Right forelimb (tissue), 1 donor: ENCODE data around the gene MAB21L2.
A peak's percentile ranks its signal among the peaks of the same experiment; 100 is the strongest.
"Not testable (repeated sequence)": the region's sequence is repeated elsewhere in the genome, so short reads cannot be mapped to it uniquely, and the experiment has no call there.

Experiments
- DNase-seq: peaks from one replicate; pipeline ENCODE4 v3.0.0-alpha.2; 2018

Gene MAB21L2

DNA sequence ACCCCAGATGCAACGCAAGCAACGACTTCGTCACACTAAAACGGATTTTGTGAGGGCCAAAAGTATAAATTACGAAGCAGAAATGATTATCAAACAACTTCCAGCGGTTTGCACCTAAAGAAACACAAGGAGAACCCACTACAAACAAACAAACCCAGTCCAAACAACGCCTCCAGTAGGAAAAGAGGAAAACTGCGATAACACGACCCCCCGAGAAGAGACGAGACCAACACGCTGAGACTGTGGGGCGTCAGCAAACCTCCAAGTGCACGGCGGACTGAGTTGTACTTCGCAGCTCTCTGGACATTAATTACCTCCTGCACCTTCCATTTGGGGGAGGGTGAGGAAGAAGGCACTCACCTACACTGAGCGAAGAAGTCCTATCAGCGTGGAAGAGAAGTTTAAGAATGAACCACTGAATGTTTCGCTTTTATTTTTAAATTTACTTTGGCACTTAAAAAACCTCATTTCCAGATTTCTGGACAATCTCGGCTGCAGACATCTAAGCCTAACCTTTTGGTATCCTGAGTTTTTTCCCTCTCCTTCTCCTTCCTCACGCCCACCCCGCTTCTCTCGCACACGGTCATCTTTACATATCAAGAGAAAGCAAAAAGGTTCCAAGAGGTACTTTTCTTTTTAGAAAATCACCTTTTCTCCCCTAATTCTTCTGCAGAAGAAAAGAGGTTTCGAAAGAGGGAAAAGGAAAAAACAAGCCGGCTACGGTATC lies at the start of gene MAB21L2:
TSS of gene MAB21L2 (plus strand) at position 6 of the 727 bp plus-strand sequence. CDS start 879 bp downstream, outside the sequence.
- peak; percentile 63 for DNase-seq

DNA sequence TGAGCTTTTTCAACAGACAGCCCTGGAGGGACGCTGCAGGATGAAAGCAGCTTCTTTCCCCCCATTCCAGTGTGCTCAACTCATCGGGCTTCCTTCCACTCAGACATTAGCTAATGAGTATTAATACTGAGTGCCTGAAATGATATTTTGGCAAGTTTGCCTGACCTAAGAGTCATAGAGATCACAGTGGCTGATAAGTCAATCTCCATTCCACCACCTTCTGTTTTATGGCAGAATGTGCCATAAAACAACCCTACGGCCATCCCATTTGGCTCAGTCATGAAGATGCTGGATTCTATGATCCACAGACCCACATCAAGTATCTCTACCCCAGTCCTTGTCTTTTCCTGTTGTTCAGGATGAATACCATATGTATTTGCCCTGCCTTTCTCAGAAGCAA lies 48.3 kb upstream of the MAB21L2 start:
- no peak for DNase-seq

DNA sequence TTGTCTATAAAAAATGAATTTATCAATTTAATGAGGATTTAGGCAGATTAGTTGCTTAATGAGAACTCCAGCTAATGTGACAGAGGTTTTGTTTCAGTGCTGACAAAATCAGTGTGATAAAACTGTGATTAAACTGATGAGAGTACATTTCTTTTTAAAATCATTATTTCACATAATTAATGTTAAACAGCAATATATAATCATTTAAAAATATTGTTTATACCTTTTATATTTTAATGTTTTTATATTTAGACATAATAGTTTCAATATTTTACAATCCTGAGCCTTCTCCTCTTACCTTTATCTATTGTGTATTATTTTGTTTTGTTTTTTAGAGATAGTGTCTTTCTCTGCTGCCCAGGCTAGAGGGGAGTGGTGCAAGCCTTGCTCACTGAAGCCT lies 47.1 kb upstream of the MAB21L2 start:
- DNase-seq: no peak

DNA sequence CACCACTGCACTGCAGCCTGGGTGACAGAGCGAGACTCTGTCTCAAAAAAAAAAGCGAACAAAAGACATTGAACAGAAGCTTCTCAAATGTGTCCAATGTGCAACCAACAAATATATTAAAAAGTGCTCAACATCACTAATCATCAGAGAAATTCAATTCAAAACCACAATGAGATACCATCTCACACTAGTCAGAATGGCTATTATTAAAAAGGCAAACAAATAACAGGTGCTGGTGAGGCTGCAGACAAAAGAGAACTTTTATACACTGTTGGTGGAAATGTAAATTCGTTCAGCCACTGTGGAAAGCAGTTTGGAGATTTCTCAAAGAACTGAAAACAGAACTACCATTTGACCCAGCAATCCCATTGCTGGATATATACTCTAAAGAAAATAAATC lies 44.0 kb upstream of the MAB21L2 start:
- not testable (repeated sequence) for DNase-seq

DNA sequence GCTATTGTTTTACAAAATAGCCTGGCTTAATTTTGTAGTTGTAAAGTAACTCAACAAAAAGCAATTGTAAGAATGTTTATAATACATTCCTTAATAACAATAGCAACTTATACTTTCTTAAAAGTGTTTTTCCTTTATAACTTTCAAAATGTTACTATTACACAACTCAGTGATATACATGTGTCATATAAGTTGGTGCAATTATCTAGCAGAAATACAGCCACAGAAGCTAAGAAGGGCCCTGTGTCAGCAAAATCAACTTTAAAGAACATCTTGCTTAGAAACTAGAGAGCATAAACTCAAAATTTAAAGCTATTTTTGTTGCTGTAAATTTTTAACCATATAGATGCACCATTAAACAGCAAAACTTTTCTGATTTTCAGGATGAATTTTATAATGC lies 41.4 kb upstream of the MAB21L2 start:
- no peak for DNase-seq

DNA sequence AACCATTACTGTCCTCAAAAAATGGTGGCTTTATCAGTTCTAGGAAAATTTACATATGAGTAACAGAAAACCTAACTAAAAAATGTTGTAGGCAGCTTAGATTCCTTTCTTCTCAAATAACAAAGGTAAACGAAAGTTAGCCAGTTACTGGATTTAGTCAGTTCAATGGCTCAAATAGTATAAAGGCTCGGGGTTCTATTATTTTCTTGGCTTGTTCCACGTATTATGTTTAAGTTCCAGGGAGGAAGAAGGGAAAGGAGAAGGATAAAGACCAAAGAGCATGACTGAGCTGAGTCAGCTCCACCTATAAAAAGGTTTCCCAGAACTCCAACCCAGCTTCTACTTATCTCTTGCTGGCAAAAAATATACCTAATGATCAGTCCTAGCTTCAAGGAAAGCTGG lies 41.0 kb upstream of the MAB21L2 start:
- no peak for DNase-seq

DNA sequence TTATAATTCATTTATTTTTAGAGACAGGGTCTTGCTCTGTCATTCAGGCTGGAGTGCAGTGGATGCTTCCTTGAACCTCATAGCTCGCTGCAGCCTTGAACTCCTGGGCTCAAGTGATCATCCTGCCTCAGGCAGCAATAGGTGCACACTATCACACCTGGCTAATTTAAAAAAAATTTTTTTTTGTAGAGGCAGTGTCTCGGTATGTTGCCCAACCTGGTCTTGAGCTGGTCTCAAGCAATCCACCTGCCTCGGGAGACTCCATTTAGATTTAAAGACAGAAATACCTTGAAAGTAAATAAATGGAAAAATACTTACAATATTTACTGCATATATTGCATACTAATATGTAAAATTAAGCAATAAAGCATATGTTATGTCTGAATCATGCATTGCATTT lies 40.3 kb upstream of the MAB21L2 start:
- no peak for DNase-seq

DNA sequence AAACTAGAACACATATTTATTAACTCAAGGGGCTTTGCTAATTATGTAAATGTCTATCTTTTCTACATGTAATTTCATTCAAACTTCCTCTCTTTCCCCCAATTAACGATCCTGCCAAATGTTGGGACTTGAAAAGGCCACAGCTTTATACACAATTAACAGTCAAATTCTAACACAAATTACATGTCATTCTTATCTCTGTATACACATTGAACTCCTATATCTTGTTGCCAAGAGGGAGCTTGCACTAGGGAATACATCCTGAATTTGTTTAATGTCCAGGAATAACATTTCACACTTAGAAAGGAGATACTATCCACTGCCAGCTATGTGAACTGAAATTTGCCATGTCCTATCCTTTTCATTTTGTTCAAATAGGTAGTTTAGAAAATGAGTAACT lies 38.9 kb upstream of the MAB21L2 start:
- no peak for DNase-seq

DNA sequence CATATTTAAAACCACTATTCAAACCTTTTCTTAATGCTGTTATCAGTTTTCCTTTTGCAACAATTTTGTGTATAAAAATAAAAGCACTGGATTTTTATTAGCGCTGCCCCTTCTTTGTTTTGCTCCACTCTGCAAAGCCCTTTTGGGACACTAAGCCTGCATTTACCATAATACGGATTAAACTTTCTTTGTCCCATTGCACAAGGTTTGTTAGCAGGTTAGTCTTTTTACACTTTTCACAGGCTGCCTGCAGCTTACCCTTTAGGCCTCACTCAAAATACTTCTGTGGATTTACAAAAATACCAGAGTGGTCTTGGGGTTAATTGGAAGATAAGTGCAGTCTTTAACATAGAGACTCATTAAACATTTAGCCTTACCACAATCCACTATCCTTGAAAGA lies 35.7 kb upstream of the MAB21L2 start:
- no peak for DNase-seq

DNA sequence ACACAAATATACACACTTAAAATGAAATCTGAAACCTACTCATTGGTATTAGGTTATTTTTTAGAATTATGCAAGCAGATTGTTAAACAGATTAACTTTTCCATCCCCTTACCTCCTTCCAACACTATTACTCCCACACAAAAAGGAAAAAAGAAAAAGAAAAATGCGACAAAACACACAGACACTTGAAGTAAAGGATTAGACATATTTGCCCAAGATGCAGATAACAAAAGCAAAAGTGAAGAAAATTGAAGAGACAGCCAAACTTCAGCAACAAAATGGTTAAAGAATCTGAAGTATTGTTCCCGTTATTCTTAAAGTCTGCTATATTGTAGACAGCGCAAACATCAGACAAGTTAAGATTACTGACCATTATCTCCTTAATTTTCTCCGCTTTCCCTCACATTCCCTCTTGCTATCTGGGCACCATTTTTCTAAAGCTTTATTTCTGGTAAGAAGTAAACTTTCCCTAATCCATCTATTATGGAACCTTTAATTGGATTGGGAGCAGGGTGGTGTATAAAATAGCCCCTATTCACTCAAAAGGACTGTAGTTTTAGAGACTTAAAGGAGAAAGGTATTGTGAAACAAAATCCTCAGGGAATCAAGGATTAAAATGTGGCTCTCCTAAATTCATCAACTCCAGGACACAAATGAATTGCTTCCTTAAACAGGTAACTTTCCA lies 34.7 kb upstream of the MAB21L2 start:
- no peak for DNase-seq

DNA sequence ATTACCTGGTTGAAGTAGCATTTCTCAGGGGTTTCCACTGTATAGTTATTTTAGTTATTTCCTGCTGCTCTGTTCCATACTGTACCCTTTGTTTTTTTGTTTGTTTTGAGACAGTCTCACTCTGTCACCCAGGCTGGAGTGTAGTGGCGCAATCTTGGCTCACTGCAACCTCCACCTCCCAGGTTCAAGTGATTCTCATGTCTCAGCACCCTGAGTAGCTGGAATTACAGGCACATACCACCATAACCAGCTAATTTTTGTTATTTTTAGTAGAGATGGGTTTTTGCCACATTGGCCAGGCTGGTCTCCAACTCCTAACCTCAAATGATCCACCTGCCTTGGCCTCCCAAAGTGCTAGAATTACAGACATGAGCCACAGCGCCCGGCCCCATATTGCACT lies 24.1 kb upstream of the MAB21L2 start:
- not testable (repeated sequence) for DNase-seq

DNA sequence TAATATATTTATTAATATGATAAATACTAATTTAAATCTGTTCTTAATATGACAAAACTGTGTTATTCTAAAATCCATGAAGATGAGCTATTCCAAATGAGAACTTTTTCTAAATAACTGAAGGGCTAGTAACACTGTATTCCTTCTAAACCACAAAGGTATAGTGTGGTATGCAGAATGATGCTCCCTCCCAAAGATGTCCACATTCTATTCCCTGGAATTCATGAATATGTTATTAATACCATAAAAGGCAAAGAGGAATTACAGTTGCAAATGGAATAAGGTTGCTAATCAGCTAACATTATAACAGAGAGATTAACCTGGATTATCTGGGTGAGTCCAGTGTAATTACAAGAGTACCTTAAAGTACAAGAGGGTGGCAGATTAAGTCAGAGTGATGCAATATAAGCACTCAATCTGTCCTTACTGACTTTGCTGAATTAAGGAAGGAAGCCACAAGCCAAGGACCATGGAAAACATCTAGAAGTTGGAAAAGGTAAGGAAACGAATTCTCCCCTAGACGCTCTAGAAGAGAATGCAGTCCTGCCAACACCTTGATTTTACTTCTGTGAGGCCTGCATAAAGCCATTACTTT lies 20.7 kb upstream of the MAB21L2 start:
- no peak for DNase-seq

DNA sequence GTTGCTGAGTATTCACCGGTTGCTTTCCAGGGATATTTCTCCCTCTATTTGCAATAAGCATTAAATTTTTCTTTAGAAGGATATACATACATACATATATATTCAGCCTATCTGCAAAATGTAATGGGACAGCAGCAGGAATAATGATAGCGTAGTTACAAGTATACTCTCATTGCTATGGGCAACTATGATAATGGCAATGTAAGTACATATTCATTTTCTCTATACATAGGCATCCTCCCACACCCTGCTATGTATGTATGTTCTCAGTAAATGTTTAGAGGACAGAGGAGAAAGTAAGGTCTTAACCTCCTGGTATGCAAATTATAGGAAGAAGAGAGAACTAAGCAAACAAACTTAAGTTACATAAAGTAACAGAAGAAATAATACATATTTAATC lies 19.7 kb upstream of the MAB21L2 start:
- no peak for DNase-seq

DNA sequence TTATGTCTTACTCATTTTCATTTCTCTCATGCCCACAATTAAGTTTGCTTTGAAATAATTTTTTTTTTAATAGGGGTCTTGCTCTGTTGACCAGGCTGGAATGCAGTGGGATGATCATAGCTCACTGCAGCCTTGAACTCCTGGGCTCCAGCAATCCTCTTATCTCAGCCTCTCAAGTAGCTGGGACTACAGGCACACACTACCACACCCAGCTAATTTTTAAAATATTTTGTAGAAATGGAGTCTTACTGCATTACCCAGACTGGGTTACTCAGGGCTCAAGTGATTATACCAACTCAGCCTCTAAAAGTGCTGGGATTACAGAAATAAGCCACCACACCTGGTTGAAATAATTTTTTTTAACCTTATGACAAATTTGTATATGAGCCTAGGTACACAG lies 19.2 kb upstream of the MAB21L2 start:
- DNase-seq: no peak

DNA sequence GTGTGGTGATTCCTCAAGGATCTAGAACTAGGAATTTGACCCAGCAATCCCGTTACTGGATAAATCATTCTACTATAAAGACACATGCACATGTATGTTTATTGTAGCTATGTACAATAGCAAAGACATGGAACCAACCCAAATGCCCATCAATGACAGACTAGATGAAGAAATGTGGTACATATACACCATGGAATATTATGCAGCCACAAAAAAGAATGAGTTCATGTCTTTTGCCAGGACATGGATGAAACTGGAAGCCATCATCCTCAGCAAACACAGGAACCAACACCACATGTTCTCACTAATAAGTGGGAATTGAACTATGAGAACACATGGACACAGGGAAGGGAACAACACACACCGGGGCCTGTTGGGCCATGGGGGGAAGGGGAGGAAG lies 17.0 kb upstream of the MAB21L2 start:
- not testable (repeated sequence) for DNase-seq

DNA sequence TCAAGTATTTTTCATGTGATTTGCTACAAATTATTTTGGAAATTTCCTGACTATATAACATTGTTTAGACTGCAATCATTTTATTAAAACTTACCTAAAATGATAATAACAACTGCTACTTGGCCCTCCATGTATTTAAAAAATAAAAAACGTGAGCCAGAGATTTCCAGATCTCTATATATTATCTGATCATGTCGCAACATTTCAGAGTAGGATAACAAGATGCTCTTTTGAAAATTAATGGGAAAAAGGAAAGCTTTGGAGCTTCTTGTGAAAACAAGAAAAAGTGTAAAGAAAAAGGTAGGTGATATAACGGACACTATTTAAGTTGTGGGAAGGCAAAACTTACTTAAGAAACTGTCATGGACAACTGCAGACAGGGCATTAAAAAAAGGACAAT lies 14.9 kb upstream of the MAB21L2 start:
- DNase-seq: no peak

DNA sequence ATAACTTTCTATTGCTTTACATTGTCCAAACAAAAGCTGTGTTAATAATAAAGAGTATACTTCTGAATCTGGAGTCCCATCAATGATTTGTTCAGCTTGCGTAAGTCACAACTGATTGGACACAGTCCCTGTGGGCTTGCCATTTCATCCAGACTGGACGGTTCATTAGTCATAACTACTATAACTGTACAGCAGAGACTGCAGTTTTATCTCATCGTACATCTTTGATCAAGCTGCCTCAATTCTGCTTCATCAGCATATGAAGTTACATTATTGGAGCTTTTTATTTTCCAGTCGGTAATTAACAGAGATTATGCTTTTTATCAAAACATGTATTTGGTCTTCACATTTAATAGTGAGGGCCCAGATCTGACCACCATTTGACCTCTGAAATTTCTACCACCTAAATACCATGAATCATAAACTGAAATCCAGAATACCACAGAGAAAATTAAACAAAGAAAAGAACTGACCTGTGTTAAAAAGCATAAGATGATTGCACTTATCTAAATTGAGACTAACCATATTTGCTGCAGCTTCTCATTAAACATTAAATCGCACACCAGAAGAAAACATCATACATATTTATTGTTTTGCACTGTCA lies 12.5 kb upstream of the MAB21L2 start:
- no peak for DNase-seq

DNA sequence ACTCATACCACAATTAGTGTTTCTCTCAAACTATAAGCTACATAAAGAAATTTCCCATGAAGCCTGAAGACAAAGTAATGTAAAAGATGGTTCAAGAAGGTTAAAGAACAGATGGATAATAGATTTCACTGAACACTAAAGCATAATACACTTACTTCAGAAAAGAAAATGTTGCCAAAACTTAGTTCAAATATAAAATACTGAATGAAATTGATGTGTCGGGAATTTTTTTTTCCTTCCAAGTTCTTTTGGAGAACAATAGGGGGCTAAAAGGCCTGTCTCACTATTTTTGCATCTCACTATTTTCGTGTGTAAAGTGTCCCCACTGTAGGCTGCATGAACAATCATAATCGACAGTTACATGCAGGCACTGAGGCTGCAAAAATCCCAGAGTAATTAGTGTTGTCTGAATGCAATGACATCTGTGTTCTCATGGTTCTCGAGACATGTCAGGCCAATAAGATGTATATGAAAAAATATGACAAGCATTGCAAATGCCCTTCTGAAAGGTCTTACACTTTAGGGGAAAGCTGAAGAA lies 11.9 kb upstream of the MAB21L2 start:
- DNase-seq: no peak

DNA sequence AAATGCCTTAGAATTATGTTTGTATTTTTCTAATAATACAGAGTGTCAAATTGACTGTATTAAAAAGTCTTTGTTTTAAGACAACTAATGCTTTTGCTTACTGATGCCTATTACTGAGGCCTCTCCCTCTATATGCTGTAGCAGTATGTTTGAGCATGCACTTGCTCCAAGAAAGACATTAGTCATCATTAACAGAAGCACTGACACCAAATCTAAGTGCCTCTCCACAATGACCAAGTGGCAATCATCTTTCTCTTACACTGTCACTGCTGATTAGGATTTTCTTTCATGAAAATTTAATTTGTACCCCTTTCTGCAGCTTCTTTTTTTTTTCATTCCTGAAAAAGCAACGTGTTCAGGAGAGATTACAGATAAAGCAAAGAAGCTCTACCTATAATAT lies 11.1 kb upstream of the MAB21L2 start:
- no peak for DNase-seq

DNA sequence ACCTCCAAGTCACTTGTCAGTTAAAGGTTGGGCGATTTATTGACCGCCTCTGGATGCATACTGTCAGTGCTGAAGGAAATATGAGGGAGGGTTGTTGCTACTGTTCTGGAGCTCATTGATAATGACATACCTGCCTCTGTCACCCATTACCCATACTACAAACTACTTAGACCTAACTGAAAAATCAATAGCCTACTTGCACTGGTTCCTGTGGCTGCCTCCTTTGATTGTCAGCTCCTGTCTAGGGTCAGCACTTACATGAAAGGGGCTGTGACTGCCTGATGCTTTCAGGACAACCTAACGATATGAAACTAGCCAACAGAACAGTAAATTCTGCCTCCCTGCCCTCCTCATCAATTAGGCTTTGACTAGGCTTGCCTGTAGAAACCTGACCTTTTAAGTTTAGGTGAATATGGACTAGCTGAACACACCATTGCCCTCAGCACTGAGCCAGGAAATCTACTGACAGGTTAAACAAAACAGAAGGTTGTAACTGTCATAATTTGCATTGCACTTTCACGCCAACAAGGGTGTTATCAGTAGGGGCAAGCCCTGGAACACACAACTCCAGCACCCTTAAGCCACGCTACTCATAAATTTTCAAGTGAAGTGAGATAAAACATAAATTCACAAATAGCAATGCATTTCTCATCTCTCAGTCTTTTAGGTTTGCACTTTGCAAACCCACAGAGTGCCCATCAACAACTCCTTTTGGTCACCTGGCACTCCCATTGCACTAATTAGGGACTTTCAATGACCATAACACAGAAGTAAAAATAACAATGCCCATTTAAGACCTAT lies 9.0 kb upstream of the MAB21L2 start:
- DNase-seq: no peak

DNA sequence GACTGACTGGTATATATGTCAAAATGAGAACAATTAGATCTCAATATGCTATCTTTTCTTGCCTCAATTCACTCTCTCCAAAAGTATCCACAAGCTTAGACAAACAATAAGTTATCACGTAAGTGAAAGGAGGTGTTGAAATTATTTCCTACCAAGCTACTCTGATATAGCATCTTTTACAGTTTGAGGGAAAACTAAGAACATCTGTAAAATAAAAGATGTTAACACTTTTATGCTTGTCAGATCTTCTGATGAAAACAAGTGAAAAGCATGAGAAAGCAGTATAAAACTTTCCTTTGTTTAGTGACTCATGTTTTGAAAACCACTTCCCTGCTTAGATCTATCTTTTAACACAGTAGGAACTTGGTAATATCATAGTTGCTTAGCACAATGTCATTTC lies 8.4 kb upstream of the MAB21L2 start:
- no peak for DNase-seq

DNA sequence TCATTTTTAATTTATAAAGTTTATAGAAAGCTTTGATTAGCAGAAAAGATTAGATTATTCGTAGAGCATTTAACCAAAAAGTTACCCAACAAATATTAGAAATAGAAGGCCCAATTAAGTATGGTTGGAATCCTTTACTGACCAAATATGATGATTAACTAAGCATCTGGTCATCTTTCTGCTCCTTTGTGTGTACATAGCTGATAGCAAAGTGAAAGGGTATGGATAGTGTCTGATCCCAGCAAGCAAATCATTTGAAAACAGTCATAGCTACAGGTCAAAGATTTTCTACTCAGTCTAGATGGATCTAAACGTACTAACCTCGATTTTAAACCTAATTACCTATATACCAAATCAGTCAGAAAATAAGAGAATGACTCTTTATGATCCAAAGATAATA lies 7.3 kb upstream of the MAB21L2 start:
- no peak for DNase-seq

DNA sequence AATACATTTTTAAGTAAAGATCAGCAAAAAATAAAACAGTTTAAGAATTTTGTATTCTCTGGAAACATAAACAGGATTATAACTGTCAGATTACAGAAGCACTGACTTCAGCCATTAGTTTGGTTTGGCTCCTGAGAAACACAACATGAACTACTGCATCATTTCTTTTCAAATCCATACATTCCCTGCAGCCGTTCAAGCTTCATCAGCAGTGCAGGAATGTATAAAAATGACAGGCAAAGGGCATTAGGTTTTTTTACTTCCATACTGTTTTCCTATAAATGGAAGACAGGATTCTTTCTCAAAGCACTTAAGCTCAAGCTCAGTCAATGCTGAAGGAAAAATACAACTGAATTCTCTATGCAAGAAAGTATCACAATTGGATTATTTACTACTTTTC lies 4.2 kb upstream of the MAB21L2 start:
- DNase-seq: no peak
